ENCODE measurements around the gene FBLN1. TPM values are rescaled to one million over a fixed set of nuclear protein-coding genes. Genes with fewer than 3 reads are reported as not detected.

The FBLN1 gene
- total RNA-seq, 1 donor from 2014 or later: not detected

GRCh38 chr22:45496451-45496941 is 6.2 kb upstream of the FBLN1 start:
- intact Hi-C loops (cut with micrococcal nuclease): no loop called here
- ChIA-PET CTCF (no interaction called here), POLR2A (no interaction called here)
- Mint-ChIP-seq H3K27me3 (peaks cover 24% of the 10 kb centered on the region), H3K9me3 (no peaks in the 10 kb centered on the region), H3K27ac (no peak overlapping the region), H3K4me1 (no peaks in the 10 kb centered on the region), H3K4me3 (no peak overlapping the region), H3K36me3 (ENCODE audit: low read depth) (no peaks in the 10 kb centered on the region)
- ATAC-seq (ENCODE audit: low read depth): no peak
- DNase-seq: no peak
- no peak for TF ChIP-seq CTCF (IDR thresholded peaks at IDR 0.05)

DNA sequence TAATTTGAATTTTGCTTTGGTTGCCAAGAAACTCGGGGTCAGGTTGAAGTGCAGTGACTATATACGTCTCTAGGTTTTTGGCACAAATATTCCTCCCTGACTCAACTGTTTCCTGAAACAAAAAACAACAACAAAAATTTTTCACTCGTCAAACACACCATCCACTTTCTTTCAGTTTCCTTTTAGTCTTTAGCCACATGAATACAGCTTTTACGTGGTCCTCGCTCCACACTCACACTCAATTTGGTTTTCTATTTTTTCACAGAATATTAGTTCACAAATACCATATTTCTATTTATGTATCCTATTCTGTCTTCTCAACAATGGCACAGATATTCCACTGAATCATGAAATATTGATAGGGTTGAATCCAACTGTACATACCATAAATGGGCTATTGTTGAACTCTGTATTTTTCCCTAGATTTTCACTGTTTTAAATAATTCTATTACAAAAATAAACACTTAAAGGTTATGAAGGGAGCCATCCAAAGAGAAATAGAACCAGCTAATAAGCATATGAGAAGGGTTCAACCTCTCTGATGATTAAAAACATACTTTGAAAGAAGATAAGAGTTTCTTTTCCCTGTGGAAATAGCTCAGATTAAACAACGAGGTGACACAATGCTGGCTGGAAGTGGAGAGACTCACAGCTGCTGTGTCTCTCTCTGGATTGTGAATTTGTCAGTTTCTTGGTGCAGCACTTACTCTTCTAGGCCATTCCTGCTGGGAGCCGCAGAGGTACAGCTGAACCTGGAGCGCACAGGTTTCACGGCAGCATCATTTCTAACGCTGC is 5.1 kb upstream of the FBLN1 start:
- Mint-ChIP-seq H3K27ac (no peak overlapping the region), H3K4me1 (no peaks in the 10 kb centered on the region), H3K9me3 (no peaks in the 10 kb centered on the region), H3K36me3 (ENCODE audit: low read depth) (no peaks in the 10 kb centered on the region), H3K27me3 (peaks cover 29% of the 10 kb centered on the region), H3K4me3 (no peak overlapping the region)
- no peak for TF ChIP-seq CTCF (IDR thresholded peaks at IDR 0.05)
- CTCF ChIA-PET: no interaction called here
- ATAC-seq (ENCODE audit: low read depth) (no peak), DNase-seq (no peak)
- POLR2A ChIA-PET: no interaction called here
- intact Hi-C loops (cut with micrococcal nuclease): no loop called here

DNA sequence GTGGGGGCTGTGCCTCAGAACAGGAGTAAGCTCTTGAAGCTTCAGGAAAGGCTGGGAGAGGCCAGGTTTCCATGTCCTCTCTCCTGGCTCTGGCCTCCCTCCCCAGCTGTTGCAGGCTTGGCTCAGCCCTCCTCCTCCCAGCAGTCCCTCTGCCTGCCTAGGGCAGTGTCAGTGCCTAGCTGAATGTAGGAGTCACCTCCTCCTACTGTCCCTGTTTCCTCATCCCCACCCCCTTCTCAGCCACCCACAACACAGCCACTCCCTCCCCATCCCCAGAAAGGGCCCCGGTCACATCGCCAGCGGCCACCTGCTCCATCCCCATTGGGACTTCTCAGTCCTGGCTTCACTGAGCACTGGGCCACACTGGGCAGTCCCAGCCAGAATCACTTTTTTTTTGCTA is 2.9 kb upstream of the FBLN1 start:
- ChIA-PET POLR2A (no interaction called here), CTCF (no interaction called here)
- no peaks in the 10 kb centered on the region for H3K36me3 Mint-ChIP-seq (ENCODE audit: low read depth)
- H3K27me3 Mint-ChIP-seq: peaks cover 33% of the 10 kb centered on the region
- no peak overlapping the region for H3K4me3 Mint-ChIP-seq
- ATAC-seq (ENCODE audit: low read depth): no peak
- no peak overlapping the region for H3K27ac Mint-ChIP-seq
- DNase-seq: no peak
- no peaks in the 10 kb centered on the region for H3K9me3 Mint-ChIP-seq
- TF ChIP-seq CTCF (IDR thresholded peaks at IDR 0.05): no peak
- H3K4me1 Mint-ChIP-seq: peaks cover 5% of the 10 kb centered on the region
- intact Hi-C loops (cut with micrococcal nuclease): loop anchor here (5.0 kb wide), 1 partner anchor 53 kb away; no protein-coding TSS in a partner anchor

- no peak overlapping the region for H3K27ac Mint-ChIP-seq
- H3K9me3 Mint-ChIP-seq: no peaks in the 10 kb centered on the region
- no peak overlapping the region for H3K4me3 Mint-ChIP-seq
- ATAC-seq (ENCODE audit: low read depth): no peak
- intact Hi-C loops (cut with micrococcal nuclease): loop anchor here (5.0 kb wide), 1 partner anchor 49 kb away; no protein-coding TSS in a partner anchor
- ChIA-PET CTCF (no interaction called here), POLR2A (no interaction called here)
- no peaks in the 10 kb centered on the region for H3K36me3 Mint-ChIP-seq (ENCODE audit: low read depth)
- TF ChIP-seq CTCF (IDR thresholded peaks at IDR 0.05): no peak
- DNase-seq: no peak
- H3K4me1 Mint-ChIP-seq: peaks cover 7% of the 10 kb centered on the region
- peaks cover 48% of the 10 kb centered on the region for H3K27me3 Mint-ChIP-seq
Observed at GRCh38 chr22:45503050-45503815, 550 bp downstream of the FBLN1 start.

GRCh38 chr22:45503816-45504372 is 1.2 kb downstream of the FBLN1 start:
- ATAC-seq (ENCODE audit: low read depth) (no peak), DNase-seq (no peak)
- Mint-ChIP-seq H3K27me3 (peaks cover 54% of the 10 kb centered on the region), H3K4me3 (no peak overlapping the region), H3K36me3 (ENCODE audit: low read depth) (no peaks in the 10 kb centered on the region), H3K27ac (no peak overlapping the region), H3K9me3 (no peaks in the 10 kb centered on the region), H3K4me1 (peaks cover 7% of the 10 kb centered on the region)
- no peak for TF ChIP-seq CTCF (IDR thresholded peaks at IDR 0.05)
- intact Hi-C loops (cut with micrococcal nuclease): loop anchor here (5.0 kb wide), 1 partner anchor 48 kb away; no protein-coding TSS in a partner anchor
- ChIA-PET CTCF (no interaction called here), POLR2A (no interaction called here)

Measured in activated B cell treated with CpG ODN at 0.5 μM for 24 hours (primary cell).